Spleen (tissue), 11 donors: Measurements from ENCODE around the gene LBHD1. TPM values are rescaled to one million over a fixed set of nuclear protein-coding genes. Genes with fewer than 3 reads are reported as not detected.

Experiments
- DNase-seq: peaks from one replicate; pipeline ENCODE4 v3.0.0-alpha.2; 2020
- H3K27ac ChIP-seq, 8 donors: fragments of 200-600 bp; sonication (generic) in 7 of 8; 1 replicate in 4 of 8; 2 replicates in 4 of 8; pipeline versions ENCODE4 v1.5.0 to v1.8.0; 2016 to 2021; ENCODE audit warnings: inconsistent platforms in 4 of 8, mild to moderate bottlenecking in 4 of 8, moderate library complexity in 1 of 8
- H3K27me3 ChIP-seq, 7 donors: fragments of 200-600 bp; sonication (generic) in 6 of 7; replicated peaks in 1 of 7; 1 replicate in 4 of 7; 2 replicates in 3 of 7; pipeline versions ENCODE4 v1.5.0 to v1.8.0; 2016 to 2021; ENCODE audit warnings: inconsistent platforms in 3 of 7, mild to moderate bottlenecking in 1 of 7
- H3K36me3 ChIP-seq, 6 donors: fragments of 200-600 bp; sonication (generic) in 5 of 6; 1 replicate in 4 of 6; 2 replicates in 2 of 6; pipeline versions ENCODE4 v1.5.0 to v1.8.0; 2016 to 2021; ENCODE audit warnings: inconsistent platforms in 2 of 6
- H3K4me1 ChIP-seq, 6 donors: fragments of 200-600 bp; sonication (generic) in 5 of 6; 1 replicate in 3 of 6; 2 replicates in 3 of 6; pipeline versions ENCODE4 v1.5.0 to v1.8.0; 2016 to 2021; ENCODE audit warnings: inconsistent platforms in 3 of 6
- H3K4me3 ChIP-seq, 8 donors: fragments of 200-600 bp; sonication (generic) in 7 of 8; 1 replicate in 4 of 8; 2 replicates in 4 of 8; pipeline versions ENCODE4 v1.5.0 to v1.8.0; 2016 to 2021; ENCODE audit warnings: inconsistent platforms in 4 of 8, mild to moderate bottlenecking in 4 of 8, moderate library complexity in 2 of 8
- H3K9me3 ChIP-seq, 8 donors: fragments of 200-600 bp; sonication (generic) in 7 of 8; 1 replicate in 4 of 8; 2 replicates in 4 of 8; pipeline versions ENCODE4 v1.5.0 to v1.8.0; 2016 to 2021; ENCODE audit warnings: inconsistent platforms in 4 of 8
- POLR2A ChIP-seq, 3 donors: fragments of 450-650 bp; IDR thresholded peaks; one replicate each; pipeline ENCODE4 v1.5.1; 2017; ENCODE audit warnings: antibody characterized with exemption in 3 of 3, mild to moderate bottlenecking in 1 of 3
- POLR2AphosphoS5 ChIP-seq, 3 donors: sonication (generic); formaldehyde crosslinking; IDR thresholded peaks; one replicate each; pipeline ENCODE4 v1.5.1; 2017; ENCODE audit warnings: antibody characterized with exemption in 3 of 3
- WGBS, 5 donors: extraction: QIAGEN DNeasy Blood & Tissue Kit in 3 of 5; methylation state at CpG; one replicate each; pipeline versions ENCODE4 v1.1.5 to v1.1.7; 2013 to 2018; 5-methylcytosine and 5-hydroxymethylcytosine counted together
- intact Hi-C: fragments of 100-400 bp; cut with DNase I; formaldehyde crosslinking; loops from one replicate; pipeline ENCODE4 v1.15.0; 2023; ENCODE audit warnings: low total_unique reads
- polyA plus RNA-seq, 3 donors: library from polyadenylated mRNA; stranded (reverse); fragments of 200-250 nt; gene quantifications; one replicate each; pipeline ENCODE4 v1.2.1, GENCODE V29; 2013
- total RNA-seq, 7 donors: library from RNA; depleted of rRNA in 3 of 7; stranded (reverse); fragments of >200 nt in 3 of 7; fragmentation: NEBNext Ultra II Directional in 4 of 7; extraction: Animal tissue kit (Norgen Biotek cat#: 25700) in 4 of 7; gene quantifications; one replicate each; pipeline versions ENCODE4 v1.1.0 to v1.2.1, GENCODE V29; 2016 to 2021
- TF ChIP-seq, protein P1 (sequence below), 11 experiments: fragments of 200-600 bp in 7 of 11; fragments of 450-650 bp in 4 of 11; sonication (generic) in 4 of 11; IDR thresholded peaks in 8 of 11; conservative IDR thresholded peaks in 3 of 11; 1 replicate in 7 of 11; 2 replicates in 4 of 11; pipeline versions ENCODE4 v1.4.0 to v1.8.0; 2016 to 2021; ENCODE audit warnings: antibody characterized with exemption in 11 of 11, inconsistent platforms in 4 of 11, mild to moderate bottlenecking in 1 of 11
- donor health status: healthy with polysubstance abuse.
- donor health status: DM: no; HTN: no; CAD: no; lungs with moderate emphysema.
- donor health status: DM: no; HTN: no; CAD: no.
- donor health status: Bipolar disorder and iron deficiency.
- donor health status: healthy.
- donor health status: DM: no; HTN: no; CAD: no.
- donor health status: DM: yes; HTN: yes; CAD: no.

Gene LBHD1
- total and polyA plus RNA-seq, 10 donors, result 7.3 to 21.2 (median 13.3) TPM

GRCh38 chr11:62649486-62649885 lies 22.6 kb downstream of the LBHD1 start:
- peaks cover 0 to 35% (median 24%) of the 10 kb centered on the region in 6 donors for H3K36me3 ChIP-seq
- intact Hi-C loops, result no loop called here
- H3K9me3 ChIP-seq, result no peaks in the 10 kb centered on the region
- no peaks in the 10 kb centered on the region for H3K27me3 ChIP-seq
- 86 to 89% (median 89%) methylated on average over 11 of the region's 11 CpGs for WGBS, 5 donors
- H3K4me1 ChIP-seq, result peaks cover 29 to 77% (median 53%) of the 10 kb centered on the region in 6 donors
- H3K4me3 ChIP-seq, result no peak overlapping the region
- no peak overlapping the region for H3K27ac ChIP-seq
- TF ChIP-seq, protein P1, sequence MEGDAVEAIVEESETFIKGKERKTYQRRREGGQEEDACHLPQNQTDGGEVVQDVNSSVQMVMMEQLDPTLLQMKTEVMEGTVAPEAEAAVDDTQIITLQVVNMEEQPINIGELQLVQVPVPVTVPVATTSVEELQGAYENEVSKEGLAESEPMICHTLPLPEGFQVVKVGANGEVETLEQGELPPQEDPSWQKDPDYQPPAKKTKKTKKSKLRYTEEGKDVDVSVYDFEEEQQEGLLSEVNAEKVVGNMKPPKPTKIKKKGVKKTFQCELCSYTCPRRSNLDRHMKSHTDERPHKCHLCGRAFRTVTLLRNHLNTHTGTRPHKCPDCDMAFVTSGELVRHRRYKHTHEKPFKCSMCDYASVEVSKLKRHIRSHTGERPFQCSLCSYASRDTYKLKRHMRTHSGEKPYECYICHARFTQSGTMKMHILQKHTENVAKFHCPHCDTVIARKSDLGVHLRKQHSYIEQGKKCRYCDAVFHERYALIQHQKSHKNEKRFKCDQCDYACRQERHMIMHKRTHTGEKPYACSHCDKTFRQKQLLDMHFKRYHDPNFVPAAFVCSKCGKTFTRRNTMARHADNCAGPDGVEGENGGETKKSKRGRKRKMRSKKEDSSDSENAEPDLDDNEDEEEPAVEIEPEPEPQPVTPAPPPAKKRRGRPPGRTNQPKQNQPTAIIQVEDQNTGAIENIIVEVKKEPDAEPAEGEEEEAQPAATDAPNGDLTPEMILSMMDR (IDR thresholded peaks at IDR 0.05 in 8 of 11, conservative IDR thresholded peaks at IDR 0.05 in 3 of 11), result no peak
- TF ChIP-seq POLR2AphosphoS5 (IDR thresholded peaks at IDR 0.05) (no peak), POLR2A (IDR thresholded peaks at IDR 0.05) (no peak)
- peak; percentile 62 for DNase-seq

GRCh38 chr11:62648967-62649364 lies 23.1 kb downstream of the LBHD1 start:
- H3K4me1 ChIP-seq, result peaks cover 32 to 77% (median 55%) of the 10 kb centered on the region in 6 donors
- H3K4me3 ChIP-seq, result no peak overlapping the region
- TF ChIP-seq POLR2AphosphoS5 (IDR thresholded peaks at IDR 0.05), result no peak
- no peak for TF ChIP-seq POLR2A (IDR thresholded peaks at IDR 0.05)
- TF ChIP-seq, protein P1 (IDR thresholded peaks at IDR 0.05 in 8 of 11, conservative IDR thresholded peaks at IDR 0.05 in 3 of 11), result no peak
- no peak overlapping the region for H3K27ac ChIP-seq
- no peaks in the 10 kb centered on the region for H3K9me3 ChIP-seq
- peak; percentile 75 for DNase-seq
- no peaks in the 10 kb centered on the region for H3K27me3 ChIP-seq
- peaks cover 0 to 40% (median 28%) of the 10 kb centered on the region in 6 donors for H3K36me3 ChIP-seq
- WGBS, 5 donors, result 94 to 98% (median 95%) methylated on average over 11 of the region's 11 CpGs
- intact Hi-C loops, result no loop called here

GRCh38 chr11:62648185-62648966 lies 23.7 kb downstream of the LBHD1 start:
- no peaks in the 10 kb centered on the region for H3K27me3 ChIP-seq
- peaks cover 32 to 81% (median 58%) of the 10 kb centered on the region in 6 donors for H3K4me1 ChIP-seq
- H3K27ac ChIP-seq, result no peak overlapping the region
- H3K36me3 ChIP-seq, result peaks cover 0 to 46% (median 34%) of the 10 kb centered on the region in 6 donors
- H3K4me3 ChIP-seq, result no peak overlapping the region
- no peaks in the 10 kb centered on the region for H3K9me3 ChIP-seq
- TF ChIP-seq POLR2A (IDR thresholded peaks at IDR 0.05), result no peak
- no peak for TF ChIP-seq POLR2AphosphoS5 (IDR thresholded peaks at IDR 0.05)
- TF ChIP-seq, protein P1 (IDR thresholded peaks at IDR 0.05 in 8 of 11, conservative IDR thresholded peaks at IDR 0.05 in 3 of 11), result no peak
- intact Hi-C loops, result no loop called here
- WGBS, 5 donors, result 87 to 99% (median 96%) methylated on average over 6 to 24 of the region's 24 CpGs
- peak; percentile 76 for DNase-seq

DNA sequence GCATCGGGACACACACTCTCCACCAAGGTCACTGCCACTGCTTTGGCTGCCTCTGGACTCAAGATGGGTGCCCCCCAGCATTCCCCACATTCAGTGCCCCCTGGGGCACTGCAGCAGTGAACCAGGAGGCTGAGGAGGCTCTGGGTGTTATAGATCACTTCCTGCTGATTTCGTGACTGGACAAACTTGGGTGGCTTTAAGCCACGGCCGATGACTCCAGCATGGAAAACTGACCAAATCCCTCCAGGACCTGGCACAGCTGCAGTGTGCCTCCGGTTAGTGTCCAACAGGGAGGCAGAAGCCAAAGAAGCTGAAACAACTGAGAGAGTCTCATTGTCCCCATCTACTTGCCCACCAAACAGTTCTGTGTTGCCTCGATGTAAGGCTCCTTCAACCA lies 24.5 kb downstream of the LBHD1 start:
- H3K4me1 ChIP-seq, result peaks cover 32 to 86% (median 55%) of the 10 kb centered on the region in 6 donors
- no peak for DNase-seq
- H3K27ac ChIP-seq, result peak overlapping the region in 1 of 8 donors; percentile 94
- 76 to 89% (median 88%) methylated on average over 5 to 6 of the region's 6 CpGs for WGBS, 5 donors
- H3K4me3 ChIP-seq, result no peak overlapping the region
- TF ChIP-seq POLR2A (IDR thresholded peaks at IDR 0.05) (no peak), POLR2AphosphoS5 (IDR thresholded peaks at IDR 0.05) (no peak)
- TF ChIP-seq, protein P1 (IDR thresholded peaks at IDR 0.05 in 8 of 11, conservative IDR thresholded peaks at IDR 0.05 in 3 of 11), result no peak
- H3K36me3 ChIP-seq, result peaks cover 0 to 54% (median 41%) of the 10 kb centered on the region in 6 donors
- H3K9me3 ChIP-seq, result no peaks in the 10 kb centered on the region
- intact Hi-C loops, result no loop called here
- H3K27me3 ChIP-seq, result no peaks in the 10 kb centered on the region
